ENCODE data around the gene ABCC5. TPM values are rescaled to one million over a fixed set of nuclear protein-coding genes. Genes with fewer than 3 reads are reported as not detected.

ABCC5 gene
- total RNA-seq, 1 experiment from 2014 or later = 6.6 TPM

DNA sequence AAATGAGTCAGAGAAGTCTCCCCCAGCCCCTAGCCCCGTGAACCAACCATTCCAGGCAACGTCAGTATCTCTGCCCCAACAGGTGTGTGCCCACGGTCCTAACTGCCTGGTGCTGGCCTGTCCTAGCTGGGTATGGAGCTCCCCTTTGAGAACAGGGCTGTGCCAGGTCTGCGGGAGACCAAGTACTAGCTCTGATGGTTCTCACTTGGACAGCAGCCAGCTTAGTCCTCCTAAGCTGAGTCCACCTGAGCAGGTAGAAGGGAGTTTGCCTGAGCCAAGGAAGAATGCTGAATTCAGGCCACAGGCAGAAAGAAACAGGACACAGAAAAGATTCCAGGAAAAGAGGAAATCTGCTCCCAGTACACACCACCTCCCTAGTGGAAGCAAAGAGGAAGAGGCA lies 99.9 kb downstream of the ABCC5 start:
- Histone ChIP-seq H3K27me3 (no peaks in the 10 kb centered on the region), H3K4me3 (no peak overlapping the region), H3K9me3 (no peaks in the 10 kb centered on the region), H3K36me3 (peaks cover 10% of the 10 kb centered on the region; the same call in 1 of the 2 replicates)
- DNase-seq = no peak

DNA sequence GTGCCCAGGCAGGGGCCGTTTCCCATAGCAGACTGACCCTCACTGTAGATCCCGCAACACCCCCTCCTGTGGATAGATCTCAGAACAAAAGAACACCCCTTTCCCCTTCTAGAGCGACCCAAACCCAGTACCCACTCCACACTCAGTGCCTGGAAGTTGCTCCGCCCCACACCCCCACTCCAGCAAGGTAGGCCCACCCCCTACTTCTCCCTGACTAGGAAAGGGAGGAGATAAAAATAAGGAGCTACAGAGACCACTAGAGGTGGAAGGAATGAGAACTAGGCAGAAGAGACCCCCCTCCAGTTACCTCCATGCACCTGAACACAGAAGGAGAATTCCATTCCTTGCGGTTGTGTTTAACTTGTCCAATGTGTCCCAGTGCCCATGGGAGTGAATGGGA lies 102.8 kb downstream of the ABCC5 start:
- no peaks in the 10 kb centered on the region; the same call in 1 of the 2 replicates for H3K27me3 ChIP-seq
- no peak for DNase-seq
- H3K9me3 ChIP-seq = no peaks in the 10 kb centered on the region
- no peaks in the 10 kb centered on the region for H3K36me3 ChIP-seq
- H3K4me3 ChIP-seq = no peak overlapping the region

DNA sequence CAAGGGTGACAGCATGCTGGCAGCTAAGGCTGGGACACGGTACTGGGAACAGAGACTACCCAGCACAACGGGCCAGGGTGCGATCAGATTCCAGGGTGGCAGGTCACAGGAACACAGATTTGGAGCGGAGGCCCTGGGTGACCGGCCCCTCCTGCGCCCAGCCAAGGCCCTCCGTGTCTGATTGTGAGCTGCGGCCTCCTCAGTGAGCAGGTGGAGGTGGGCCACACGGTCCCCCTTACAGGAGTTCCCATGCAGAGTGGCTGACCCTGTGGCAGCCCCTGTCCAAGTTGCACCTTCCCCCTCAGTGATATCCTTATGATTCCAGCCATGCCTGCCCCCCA lies 104.1 kb downstream of the ABCC5 start:
- no peaks in the 10 kb centered on the region for H3K9me3 ChIP-seq
- H3K36me3 ChIP-seq = no peaks in the 10 kb centered on the region
- H3K4me3 ChIP-seq = no peak overlapping the region
- H3K27me3 ChIP-seq = no peaks in the 10 kb centered on the region; the same call in 1 of the 2 replicates
- DNase-seq = no peak

DNA sequence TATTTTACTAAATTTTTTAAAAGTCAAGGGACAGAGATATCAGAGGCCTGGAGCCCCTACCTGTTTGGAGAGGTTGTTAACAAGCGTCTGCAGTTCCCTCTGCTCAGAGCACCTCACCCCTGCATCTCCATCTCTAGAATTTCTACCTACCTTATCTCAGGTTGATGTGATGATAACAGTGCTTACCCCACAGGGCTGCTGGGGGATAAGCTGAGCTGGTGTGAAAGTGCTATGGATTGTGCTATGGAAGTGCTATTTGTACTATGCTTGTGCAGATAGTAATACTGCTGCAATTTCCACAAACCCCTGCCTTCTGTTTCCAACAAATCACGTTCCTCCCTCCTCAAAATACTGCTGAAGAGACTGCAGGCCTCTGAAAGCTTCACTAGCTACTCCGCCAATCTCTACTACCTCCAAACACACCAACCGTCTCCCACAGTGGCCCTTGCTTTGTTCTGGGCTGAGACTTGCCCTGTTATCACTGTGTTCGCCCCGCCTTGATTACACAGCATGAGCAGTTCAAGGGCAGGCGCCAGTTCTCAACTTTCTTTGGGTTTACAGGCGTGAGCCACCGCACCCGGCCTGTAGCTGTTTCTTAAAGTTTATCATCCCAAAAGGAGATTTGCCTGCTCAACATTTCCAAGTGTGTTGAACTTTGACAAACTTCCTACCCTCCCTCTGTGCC lies 104.6 kb downstream of the ABCC5 start:
- no peaks in the 10 kb centered on the region for H3K9me3 ChIP-seq
- H3K4me3 ChIP-seq = no peak overlapping the region
- H3K27me3 ChIP-seq = no peaks in the 10 kb centered on the region; the same call in 1 of the 2 replicates
- H3K36me3 ChIP-seq = no peaks in the 10 kb centered on the region
- DNase-seq = no peak

DNA sequence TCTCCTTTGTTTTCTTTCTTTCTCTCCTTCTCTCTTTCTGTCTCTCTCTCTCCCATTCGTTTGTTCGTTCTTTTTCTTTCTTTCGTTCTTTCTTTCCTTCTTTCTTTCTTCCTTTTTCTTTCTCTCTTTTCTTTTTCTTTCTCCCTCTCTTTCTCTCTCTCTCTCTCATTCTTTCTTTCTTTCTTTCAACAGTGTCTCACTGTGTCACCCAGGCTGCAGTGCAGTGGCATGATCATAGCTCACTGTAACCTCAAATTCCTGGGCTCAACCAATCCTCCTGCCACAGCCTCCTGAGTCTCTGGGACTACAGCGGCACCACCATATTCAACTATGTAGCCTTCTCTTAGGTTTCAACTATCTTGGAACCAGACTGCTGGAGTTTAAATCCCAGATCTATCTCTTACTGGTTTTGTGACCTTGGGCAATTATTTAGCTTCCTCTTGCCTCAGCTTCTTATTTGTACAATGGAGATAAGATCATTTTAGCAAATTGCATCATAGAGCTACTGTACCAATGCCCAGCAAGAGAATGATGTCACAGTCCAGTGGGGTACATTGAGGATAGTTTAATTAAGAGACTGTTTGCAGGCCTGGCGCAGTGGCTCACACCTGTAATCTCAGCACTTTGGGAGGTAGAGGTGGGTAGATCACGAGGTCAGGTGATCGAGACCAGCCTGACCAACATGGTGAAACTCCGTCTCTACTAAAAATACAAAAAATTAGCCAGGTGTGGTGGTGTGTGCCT lies 105.7 kb downstream of the ABCC5 start:
- Histone ChIP-seq H3K9me3 (no peaks in the 10 kb centered on the region), H3K27me3 (no peaks in the 10 kb centered on the region; the same call in 1 of the 2 replicates), H3K36me3 (no peaks in the 10 kb centered on the region), H3K4me3 (no peak overlapping the region)
- DNase-seq = no peak

DNA sequence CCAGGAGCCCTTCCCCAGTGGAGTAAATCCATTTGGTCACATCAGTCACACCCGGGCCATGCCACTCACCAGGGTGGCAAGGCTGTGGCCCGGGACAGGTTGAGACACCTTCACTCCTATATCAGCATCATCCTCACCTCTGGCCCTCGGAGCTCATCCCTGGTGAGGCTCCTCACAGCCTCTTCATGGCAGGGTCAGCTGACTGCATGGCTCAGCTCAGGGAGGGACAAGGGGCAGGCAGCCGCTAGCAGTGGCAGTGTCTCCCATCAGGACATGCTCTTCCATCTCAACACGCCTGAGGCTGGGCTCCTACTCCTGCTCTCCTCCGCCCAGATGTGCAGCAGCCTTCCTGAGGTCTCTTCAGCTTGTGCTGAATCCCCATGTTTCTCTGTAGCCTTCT lies 106.6 kb downstream of the ABCC5 start:
- Histone ChIP-seq H3K36me3 (no peaks in the 10 kb centered on the region), H3K27me3 (no peaks in the 10 kb centered on the region; the same call in 1 of the 2 replicates)
- no peak for DNase-seq

DNA sequence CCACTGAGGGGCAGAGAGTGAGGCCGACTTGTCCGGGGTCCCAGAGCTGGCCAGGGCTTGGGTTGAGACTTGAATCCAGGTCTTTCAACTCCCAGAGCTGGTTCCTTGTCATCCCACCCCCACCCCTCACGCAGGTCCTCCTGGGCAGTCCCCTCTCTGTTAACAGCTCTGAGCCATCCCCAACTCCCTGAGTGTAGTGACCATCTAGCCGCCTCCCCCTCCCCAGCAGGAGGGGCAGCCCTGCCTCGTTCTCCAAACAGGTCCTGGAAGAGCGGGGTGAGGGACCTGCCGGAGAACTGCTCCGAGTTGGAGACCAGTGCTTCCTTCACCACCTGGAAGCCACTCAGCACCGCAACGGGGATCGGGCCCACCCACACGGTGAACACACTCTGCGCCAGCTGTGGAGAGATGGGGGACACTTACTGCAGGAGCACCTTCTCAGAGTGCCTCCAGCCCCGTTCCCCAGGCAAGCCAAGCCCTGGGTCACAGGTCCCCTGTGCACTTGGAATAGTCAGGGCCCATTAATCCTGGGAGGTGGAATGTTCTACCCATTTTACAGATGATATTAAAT lies 108.6 kb downstream of the ABCC5 start:
- Histone ChIP-seq H3K4me3 (no peak overlapping the region), H3K27me3 (no peaks in the 10 kb centered on the region; the same call in 1 of the 2 replicates), H3K9me3 (no peaks in the 10 kb centered on the region), H3K36me3 (no peaks in the 10 kb centered on the region)
- no peak for DNase-seq

More for the DNA sequence above, 106.6 kb downstream of the ABCC5 start:
- H3K4me3 ChIP-seq = no peak overlapping the region
- H3K9me3 ChIP-seq = no peaks in the 10 kb centered on the region

DNA sequence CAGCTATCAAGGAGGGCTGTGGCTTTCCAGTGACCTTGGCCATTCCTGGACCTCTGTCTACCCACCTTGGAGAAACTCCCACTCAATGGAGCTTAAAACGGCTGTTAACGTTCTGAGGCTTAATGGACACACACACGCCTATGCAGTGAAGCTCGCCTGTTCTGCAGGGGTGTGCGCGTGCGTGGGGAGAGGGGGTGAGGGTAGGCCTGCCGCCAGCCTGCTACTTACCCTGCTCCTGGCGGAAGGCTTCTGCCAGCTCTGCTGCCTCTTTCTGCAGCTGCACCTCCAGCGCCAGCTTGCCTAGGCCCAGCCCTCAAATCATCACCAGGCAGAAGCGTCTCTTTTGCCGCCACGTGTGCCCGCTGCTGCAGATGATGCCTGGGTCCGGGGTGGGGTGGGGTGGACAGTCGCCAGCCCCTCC lies 109.8 kb downstream of the ABCC5 start:
- H3K4me3 ChIP-seq = no peak overlapping the region
- H3K9me3 ChIP-seq = no peaks in the 10 kb centered on the region
- H3K36me3 ChIP-seq = no peaks in the 10 kb centered on the region
- DNase-seq = no peak
- H3K27me3 ChIP-seq = peaks cover 2% of the 10 kb centered on the region; the same call in 1 of the 2 replicates

DNA sequence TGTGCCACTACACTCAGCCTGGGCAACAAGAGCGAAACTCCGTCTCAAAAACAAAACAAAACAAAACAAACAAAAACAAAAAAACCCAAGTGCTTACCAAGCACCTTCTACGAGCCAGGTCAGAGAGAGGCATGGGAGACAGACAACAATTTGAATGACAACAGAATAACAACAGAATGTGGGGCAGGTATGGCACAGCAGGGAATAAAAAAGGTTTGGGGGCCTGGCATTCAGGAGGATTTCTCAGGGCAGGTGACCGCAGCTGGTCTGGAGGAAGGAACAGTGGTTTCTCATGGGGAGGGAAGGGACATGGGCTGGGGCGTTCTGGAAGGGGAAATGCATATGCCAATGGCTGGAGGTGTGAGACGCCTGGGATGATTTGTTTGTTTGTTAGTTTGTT lies 110.5 kb downstream of the ABCC5 start:
- no peak overlapping the region for H3K4me3 ChIP-seq
- no peak for DNase-seq
- peaks cover 5% of the 10 kb centered on the region; the same call in 1 of the 2 replicates for H3K27me3 ChIP-seq
- no peaks in the 10 kb centered on the region for H3K36me3 ChIP-seq
- no peaks in the 10 kb centered on the region for H3K9me3 ChIP-seq

DNA sequence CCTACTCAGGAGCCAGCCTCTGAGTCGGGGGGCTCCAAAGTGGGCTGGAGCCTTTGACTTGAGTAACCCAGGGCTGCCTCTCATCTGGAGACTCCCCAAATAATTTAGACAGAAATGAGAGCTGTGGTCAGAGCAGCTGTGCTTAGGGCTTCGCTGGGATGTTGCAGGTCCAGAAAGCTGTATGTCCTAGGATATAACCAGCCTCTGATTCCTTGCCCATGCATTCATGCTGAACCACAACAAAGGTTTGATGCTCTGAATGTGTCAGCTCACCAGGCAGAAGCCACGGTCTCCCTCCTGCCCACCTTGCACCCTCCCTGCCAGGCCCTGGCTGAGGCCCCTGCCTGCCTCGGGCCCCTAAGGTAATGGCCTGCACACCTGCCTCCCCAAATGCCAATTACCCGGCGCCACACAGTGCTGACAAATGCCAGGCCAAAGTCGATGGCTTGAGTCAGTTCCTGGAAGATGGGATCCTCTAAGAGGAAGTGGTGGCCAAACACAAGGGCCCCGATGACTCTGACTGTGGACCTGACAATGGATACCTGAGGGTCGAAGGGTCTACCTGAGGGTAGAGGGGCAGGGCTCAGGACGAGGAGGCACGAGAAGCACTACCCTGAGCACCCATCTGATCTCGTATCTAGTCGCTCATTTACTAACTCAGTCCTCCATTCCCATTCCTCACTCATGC lies 111.3 kb downstream of the ABCC5 start:
- DNase-seq = no peak
- Histone ChIP-seq H3K27me3 (peaks cover 8% of the 10 kb centered on the region; the same call in 1 of the 2 replicates), H3K9me3 (no peaks in the 10 kb centered on the region), H3K4me3 (no peak overlapping the region), H3K36me3 (no peaks in the 10 kb centered on the region)

DNA sequence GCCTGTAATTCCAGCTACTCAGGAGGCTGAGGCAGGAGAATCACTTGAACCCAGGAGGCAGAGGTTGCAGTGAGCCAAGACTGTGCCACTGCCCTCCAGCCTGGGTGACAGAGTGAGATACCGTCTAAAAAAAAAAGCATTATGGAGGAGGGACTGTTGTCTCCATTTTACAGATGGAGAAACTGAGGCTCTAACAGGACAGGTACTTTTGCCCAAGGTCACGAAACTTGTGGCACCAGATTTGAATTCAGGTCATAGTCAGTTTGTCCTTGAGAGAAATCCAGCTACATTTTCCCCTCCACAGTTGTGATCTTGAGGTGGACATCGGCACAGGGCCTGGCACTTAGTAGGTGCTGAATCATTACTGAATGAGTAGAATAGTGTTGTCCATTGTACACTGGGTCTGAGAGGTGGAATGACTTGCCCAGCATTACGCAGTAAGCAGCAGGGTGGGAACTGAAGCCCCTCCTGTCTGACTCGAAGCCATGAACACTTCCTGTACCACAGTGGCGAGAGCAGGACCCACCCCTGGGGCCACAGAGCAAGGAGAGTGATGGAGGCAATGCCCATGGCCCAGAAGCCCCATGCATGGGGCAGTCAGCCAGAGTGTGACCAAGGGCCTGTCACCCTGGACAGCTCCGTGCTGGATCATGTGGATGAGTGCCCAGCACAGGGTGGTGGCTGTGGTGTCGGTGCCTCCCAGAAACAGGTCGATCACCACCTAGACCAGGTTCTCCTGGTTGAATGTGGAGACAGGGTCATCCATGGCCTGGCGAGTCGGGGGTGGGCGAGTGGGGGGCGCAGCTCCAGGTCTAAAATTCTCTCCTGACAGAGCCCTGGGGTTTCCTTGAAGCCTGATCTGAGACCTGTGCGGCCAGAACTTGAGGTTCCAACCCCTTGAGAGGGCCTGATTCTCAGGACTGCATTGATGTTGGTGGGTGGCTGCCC lies 112.6 kb downstream of the ABCC5 start:
- DNase-seq = no peak
- H3K4me3 ChIP-seq = no peak overlapping the region

DNA sequence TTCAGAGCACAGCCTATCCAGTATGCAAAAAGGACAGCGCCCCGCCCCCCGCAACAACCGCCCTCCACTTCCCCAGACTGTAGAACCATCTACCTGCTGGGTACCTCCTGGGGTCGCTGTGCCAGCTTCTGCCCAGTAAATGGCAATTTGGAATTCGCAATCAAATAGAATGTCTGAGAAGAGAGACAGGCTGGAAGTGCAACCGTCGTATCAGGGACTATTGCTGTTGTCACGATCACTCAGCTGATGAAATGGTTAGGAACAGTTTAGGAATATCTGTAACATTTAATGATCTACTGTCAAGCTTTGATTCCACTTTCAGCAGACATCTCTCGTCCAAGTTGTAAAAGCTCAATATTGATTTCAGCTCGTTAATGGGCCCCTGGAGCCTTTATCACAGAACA lies 119.7 kb downstream of the ABCC5 start:
- Histone ChIP-seq H3K36me3 (no peaks in the 10 kb centered on the region), H3K27me3 (peaks cover 8% of the 10 kb centered on the region; the same call in 1 of the 2 replicates), H3K4me3 (no peak overlapping the region), H3K9me3 (no peaks in the 10 kb centered on the region)
- DNase-seq = no peak

More for the DNA sequence above, 112.6 kb downstream of the ABCC5 start:
- H3K36me3 ChIP-seq = no peaks in the 10 kb centered on the region
- H3K27me3 ChIP-seq = peaks cover 8% of the 10 kb centered on the region; the same call in 1 of the 2 replicates
- no peaks in the 10 kb centered on the region for H3K9me3 ChIP-seq

DNA sequence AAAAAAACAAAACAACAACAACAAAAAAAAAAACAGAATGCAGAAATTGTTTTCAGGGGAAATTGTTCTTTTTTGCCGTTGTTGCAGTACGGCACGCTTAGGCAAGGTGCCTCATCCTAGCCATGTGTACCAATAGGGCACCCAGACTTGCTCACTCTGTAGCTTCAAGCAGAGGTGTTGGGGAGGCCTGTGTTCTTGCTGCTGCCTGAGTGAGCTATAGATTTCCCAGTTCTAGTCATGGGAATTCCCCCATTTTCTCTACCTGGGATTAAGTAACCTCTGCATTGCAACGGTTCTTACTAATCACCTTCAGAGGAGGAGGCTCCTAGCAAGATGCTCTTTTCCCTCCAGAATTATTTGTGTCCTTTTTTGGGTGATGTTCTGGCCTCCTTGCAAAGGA lies 120.1 kb downstream of the ABCC5 start:
- Histone ChIP-seq H3K9me3 (no peaks in the 10 kb centered on the region), H3K36me3 (no peaks in the 10 kb centered on the region), H3K27me3 (peaks cover 5% of the 10 kb centered on the region; the same call in 1 of the 2 replicates), H3K4me3 (no peak overlapping the region)
- no peak for DNase-seq

DNA sequence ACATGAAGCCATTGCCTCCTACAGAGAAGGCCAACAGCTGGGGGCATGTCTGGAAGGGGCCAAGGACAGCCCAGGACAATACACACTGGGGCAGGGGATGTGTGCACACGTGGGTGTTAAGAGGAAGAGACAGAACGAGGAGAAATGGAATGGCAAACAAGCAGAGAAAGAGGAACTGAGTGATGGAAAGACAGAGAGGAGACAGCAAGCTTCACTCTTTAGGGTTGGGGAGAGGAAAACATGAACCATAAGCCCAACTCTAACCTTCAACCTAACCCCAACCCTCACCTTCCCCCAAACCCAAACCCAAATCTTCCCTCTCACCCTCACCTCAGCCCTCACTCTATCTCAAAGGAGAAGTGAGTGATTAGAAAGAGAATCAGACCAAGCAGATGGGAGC lies 121.1 kb downstream of the ABCC5 start:
- no peak for DNase-seq
- no peaks in the 10 kb centered on the region for H3K36me3 ChIP-seq
- H3K27me3 ChIP-seq = peaks cover 2% of the 10 kb centered on the region; the same call in 1 of the 2 replicates
- no peaks in the 10 kb centered on the region for H3K9me3 ChIP-seq
- no peak overlapping the region for H3K4me3 ChIP-seq

DNA sequence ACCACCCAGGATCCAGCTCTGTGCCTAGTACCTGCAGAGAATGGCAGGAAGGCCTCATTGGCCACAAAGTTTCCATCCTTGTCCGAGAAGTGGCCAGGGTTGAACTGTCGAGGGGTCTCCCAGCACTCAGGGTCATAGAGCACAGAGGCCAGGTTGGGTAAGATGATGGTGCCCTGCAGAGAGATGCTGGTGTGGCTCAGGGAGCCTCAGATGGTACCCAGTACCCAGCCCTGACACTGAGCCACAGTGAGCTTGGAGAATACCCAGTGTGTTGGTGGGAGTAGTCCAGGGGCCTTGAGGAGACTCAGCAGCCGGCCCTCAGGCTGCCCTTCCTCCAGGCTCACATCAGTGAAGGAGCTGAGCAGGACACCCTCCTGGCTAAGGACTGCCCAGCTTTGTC lies 121.5 kb downstream of the ABCC5 start:
- no peak for DNase-seq
- Histone ChIP-seq H3K9me3 (no peaks in the 10 kb centered on the region), H3K36me3 (no peaks in the 10 kb centered on the region)

DNA sequence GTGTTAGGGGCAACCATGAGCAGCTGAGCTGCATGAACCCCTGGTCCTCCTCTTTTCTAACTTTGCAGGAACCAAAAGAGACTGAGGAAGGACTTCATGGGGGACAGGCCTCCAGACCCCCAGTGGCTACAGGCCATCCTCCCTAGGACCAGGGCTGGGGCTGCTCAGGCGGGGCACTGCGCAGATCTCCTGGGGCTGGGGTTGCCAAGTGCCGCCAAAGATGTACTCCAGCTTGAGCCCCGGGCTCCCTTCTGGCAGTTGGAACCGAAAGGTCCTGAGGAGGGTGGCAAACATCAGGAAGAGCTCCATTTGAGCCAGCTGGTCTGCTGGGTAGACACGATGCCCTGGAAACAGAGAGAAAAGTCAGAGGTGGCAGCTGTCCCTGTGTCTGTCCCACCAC lies 121.9 kb downstream of the ABCC5 start:
- no peak for DNase-seq
- no peaks in the 10 kb centered on the region for H3K9me3 ChIP-seq
- H3K36me3 ChIP-seq = no peaks in the 10 kb centered on the region
- no peak overlapping the region for H3K4me3 ChIP-seq
- H3K27me3 ChIP-seq = peaks cover 4% of the 10 kb centered on the region; the same call in 1 of the 2 replicates

More for the DNA sequence above, 121.5 kb downstream of the ABCC5 start:
- Histone ChIP-seq H3K27me3 (peaks cover 2% of the 10 kb centered on the region; the same call in 1 of the 2 replicates), H3K4me3 (no peak overlapping the region)
